Cardiac muscle cell (in vitro differentiated cells and primary cell): ENCODE results near the gene TPMT. TPM values are rescaled to one million over a fixed set of nuclear protein-coding genes. Genes with fewer than 3 reads are reported as not detected.

Experiments
- DNase-seq, 2 donors: peaks; one replicate each; pipeline versions ENCODE4 v3.0.0 to v3.0.0-alpha.2; 2010 to 2017; ENCODE audit warnings: low read depth in 1 of 2, low spot score in 1 of 2
- H3K27ac ChIP-seq: fragments of 200-600 bp; sonication (generic); 2 replicates; pipeline ENCODE4 v1.5.1; 2016
- H3K27me3 ChIP-seq: fragments of 200-600 bp; sonication (generic); 2 replicates; pipeline ENCODE4 v1.6.0; 2016; ENCODE audit warnings: control low read depth
- H3K36me3 ChIP-seq: fragments of 200-600 bp; sonication (generic); 2 replicates; pipeline ENCODE4 v1.5.1; 2016; ENCODE audit warnings: control low read depth
- H3K4me1 ChIP-seq: fragments of 200-600 bp; sonication (generic); 2 replicates; pipeline ENCODE4 v1.8.1; 2017; ENCODE audit warnings: low read depth, mild to moderate bottlenecking, mixed run types
- H3K4me3 ChIP-seq: fragments of 200-600 bp; sonication (generic); 2 replicates; pipeline ENCODE4 v1.5.1; 2016; ENCODE audit warnings: mild to moderate bottlenecking
- H3K9me3 ChIP-seq: fragments of 200-600 bp; sonication (generic); 2 replicates; pipeline ENCODE4 v1.5.1; 2017; ENCODE audit warnings: low read depth, mild to moderate bottlenecking, control low read depth
- polyA plus RNA-seq: library from polyadenylated mRNA; unstranded; fragments of >200 nt; fragmentation: Nextera tagmentation; extraction: Ambion mirVana; gene quantifications from 2 replicates; pipeline ENCODE4 v1.2.1, GENCODE V29; 2016
- total RNA-seq: library from RNA; depleted of rRNA; stranded (reverse); fragments of >200 nt; gene quantifications from 2 replicates; pipeline ENCODE4 v1.2.3, GENCODE V29; 2016
- TF ChIP-seq, protein P1 (sequence below): IDR thresholded peaks from 2 replicates; pipeline ENCODE4 v1.5.1; 2012; ENCODE audit warnings: low read depth, mild to moderate bottlenecking, low read length

Gene TPMT
- total and polyA plus RNA-seq, 2 experiments from 2014 or later: 9.5 to 14.0 TPM

DNA sequence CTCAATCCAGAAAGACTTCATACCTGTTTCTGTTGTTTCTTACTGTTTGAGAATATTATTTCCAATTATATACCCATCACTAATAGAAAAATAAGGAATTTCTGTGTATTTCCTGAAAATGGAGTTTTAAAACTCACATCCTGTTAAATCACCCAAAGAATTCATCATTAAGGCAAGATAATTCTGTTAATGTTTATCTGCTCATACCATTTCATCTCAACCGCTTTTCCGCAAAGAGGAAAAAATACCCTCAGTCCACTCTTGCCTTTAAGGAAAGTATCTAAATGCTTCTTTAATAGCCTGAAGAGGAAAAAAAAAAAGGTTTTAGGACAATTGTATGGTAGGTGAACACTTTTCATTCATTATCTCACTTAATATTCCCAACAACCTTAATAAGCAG is 7.3 kb downstream of the TPMT start:
- Histone ChIP-seq H3K9me3 (no peaks in the 10 kb centered on the region), H3K4me1 (no peaks in the 10 kb centered on the region), H3K27me3 (no peaks in the 10 kb centered on the region), H3K36me3 (peaks cover 8% of the 10 kb centered on the region), H3K27ac (no peak overlapping the region), H3K4me3 (no peak overlapping the region)
- DNase-seq: no peak
- TF ChIP-seq, protein P1, sequence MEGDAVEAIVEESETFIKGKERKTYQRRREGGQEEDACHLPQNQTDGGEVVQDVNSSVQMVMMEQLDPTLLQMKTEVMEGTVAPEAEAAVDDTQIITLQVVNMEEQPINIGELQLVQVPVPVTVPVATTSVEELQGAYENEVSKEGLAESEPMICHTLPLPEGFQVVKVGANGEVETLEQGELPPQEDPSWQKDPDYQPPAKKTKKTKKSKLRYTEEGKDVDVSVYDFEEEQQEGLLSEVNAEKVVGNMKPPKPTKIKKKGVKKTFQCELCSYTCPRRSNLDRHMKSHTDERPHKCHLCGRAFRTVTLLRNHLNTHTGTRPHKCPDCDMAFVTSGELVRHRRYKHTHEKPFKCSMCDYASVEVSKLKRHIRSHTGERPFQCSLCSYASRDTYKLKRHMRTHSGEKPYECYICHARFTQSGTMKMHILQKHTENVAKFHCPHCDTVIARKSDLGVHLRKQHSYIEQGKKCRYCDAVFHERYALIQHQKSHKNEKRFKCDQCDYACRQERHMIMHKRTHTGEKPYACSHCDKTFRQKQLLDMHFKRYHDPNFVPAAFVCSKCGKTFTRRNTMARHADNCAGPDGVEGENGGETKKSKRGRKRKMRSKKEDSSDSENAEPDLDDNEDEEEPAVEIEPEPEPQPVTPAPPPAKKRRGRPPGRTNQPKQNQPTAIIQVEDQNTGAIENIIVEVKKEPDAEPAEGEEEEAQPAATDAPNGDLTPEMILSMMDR: no peak

DNA sequence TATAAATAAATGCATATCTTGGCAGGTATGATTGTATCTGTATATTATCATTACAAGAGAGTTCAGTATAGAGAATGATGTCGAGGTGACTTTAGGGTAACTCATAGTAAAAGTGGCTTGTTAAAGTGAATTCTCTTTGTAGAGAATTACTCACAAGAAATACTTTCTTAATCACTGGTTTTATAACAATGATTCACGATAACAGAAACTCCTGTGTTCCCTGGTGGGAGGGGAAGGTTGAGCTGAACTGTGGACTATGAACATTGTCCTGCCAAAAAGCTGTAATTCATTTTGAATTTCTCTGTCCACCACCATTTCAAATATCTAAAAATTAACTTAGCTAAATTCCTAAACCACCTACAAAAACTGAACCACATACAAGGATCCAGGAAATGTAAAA is 7.7 kb downstream of the TPMT start:
- TF ChIP-seq, protein P1: no peak
- H3K4me1 ChIP-seq: no peaks in the 10 kb centered on the region
- no peaks in the 10 kb centered on the region for H3K27me3 ChIP-seq
- no peak overlapping the region for H3K4me3 ChIP-seq
- no peaks in the 10 kb centered on the region for H3K9me3 ChIP-seq
- peaks cover 8% of the 10 kb centered on the region for H3K36me3 ChIP-seq
- H3K27ac ChIP-seq: no peak overlapping the region
- DNase-seq: peak in 1 of 2 donors; percentile 30

DNA sequence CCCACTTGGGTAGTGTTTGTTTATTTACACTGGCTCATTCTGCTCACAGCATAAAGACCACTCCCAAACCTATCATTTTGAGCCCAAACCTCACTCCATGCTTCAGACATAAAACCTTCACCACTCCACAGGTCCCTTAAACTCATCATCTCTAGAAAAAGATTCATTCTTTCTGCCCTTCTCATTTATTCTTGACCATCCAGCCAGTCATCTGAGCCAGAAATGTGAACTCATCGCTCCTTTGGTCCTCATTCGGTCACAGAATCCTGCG is 12.4 kb downstream of the TPMT start:
- no peak overlapping the region for H3K27ac ChIP-seq
- H3K4me3 ChIP-seq: no peak overlapping the region
- H3K9me3 ChIP-seq: no peaks in the 10 kb centered on the region
- H3K36me3 ChIP-seq: peaks cover 8% of the 10 kb centered on the region
- TF ChIP-seq, protein P1: no peak
- H3K4me1 ChIP-seq: no peaks in the 10 kb centered on the region
- H3K27me3 ChIP-seq: no peaks in the 10 kb centered on the region
- DNase-seq: no peak

DNA sequence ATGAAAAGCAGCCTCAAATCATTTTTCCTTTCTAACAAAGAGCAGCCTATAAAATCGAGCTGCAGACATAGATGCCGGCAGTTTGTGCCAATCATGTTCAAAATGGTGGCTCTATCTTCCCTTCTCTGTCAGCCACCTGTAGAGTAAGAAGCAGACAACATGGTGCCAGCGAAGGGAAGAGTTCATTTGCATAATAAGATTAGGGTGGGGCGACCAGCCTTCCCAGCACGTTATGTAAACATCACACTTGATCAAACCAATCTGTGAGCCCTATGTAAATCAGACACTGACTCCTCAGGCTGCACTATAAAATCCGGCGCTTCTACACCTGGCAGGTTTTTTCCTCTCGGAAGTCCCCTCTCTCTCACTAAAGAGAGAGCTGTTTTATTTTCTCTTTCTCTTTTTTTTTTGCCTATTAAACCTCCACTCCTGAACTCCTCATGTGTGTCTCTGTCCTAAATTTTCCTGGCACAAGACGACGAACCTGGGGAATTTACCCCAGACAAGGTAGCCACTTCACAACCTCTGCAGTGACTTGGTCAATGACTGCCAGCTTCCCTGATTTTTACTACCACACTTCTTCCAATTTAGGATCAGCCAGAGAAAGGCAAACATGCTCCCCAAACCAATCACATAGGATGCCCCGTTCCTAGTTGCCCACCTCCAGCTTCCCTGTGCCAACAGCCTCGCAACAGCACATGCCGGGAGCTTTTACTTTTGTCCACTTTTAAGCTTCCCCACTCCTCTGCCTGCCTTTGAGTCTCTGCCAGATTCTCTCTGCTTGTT is 12.9 kb downstream of the TPMT start:
- no peaks in the 10 kb centered on the region for H3K27me3 ChIP-seq
- H3K36me3 ChIP-seq: peaks cover 5% of the 10 kb centered on the region
- TF ChIP-seq, protein P1: no peak
- no peak overlapping the region for H3K4me3 ChIP-seq
- no peak overlapping the region for H3K27ac ChIP-seq
- no peaks in the 10 kb centered on the region for H3K4me1 ChIP-seq
- no peak for DNase-seq
- H3K9me3 ChIP-seq: no peaks in the 10 kb centered on the region

DNA sequence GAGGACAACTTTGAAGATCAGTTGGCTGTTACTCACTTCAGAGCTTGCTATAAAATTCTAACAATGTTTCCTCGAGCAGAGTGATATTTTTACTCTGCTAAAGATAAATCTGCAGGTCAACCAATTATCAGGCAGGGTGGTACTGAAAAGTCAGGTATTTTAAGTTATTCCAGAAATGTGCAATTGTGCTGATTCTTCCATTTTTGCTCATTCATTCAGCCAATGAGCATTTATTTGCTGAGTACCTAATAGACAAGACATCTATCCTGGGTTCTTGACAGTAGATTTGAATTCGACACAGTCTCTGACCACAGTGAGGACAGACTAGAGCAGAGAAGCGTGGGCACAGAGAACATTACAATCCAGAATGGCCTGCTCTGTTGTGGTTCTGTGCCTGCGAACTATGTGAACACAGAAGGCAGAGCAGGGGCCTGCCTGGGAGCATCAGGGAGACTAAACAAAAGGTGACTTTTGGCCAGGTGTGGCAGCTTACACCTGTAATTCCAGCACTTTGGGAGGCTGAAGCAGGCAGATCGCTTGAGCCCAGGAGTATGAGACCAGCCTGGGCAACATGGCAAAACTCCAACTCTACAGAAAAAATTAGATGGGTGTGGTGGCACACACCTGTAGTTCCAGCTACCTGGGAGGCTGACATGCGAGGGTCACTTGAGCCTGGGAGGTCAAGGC is 14.8 kb downstream of the TPMT start:
- Histone ChIP-seq H3K9me3 (no peaks in the 10 kb centered on the region), H3K4me3 (no peak overlapping the region), H3K36me3 (peaks cover under 1% of the 10 kb centered on the region), H3K4me1 (no peaks in the 10 kb centered on the region), H3K27ac (no peak overlapping the region), H3K27me3 (no peaks in the 10 kb centered on the region)
- TF ChIP-seq, protein P1: no peak
- no peak for DNase-seq
